ENCODE data around the gene PNLIPRP3.
A peak's percentile ranks its signal among the peaks of the same experiment; 100 is the strongest.

PNLIPRP3 gene

GRCh38 chr10:116440330-116441030, 12.8 kb downstream of the PNLIPRP3 start:
- Histone ChIP-seq H3K79me2 (ENCODE audit: low read length) (no peaks in the 10 kb centered on the region), H3K36me3 (replicated peaks; ENCODE audit: insufficient read depth, low read length) (no peaks in the 10 kb centered on the region), H3K9me2 (replicated peaks; ENCODE audit: insufficient read depth, low read length) (no peaks in the 10 kb centered on the region), H3K4me1 (ENCODE audit: low read length) (no peaks in the 10 kb centered on the region), H2AFZ (ENCODE audit: low read length) (no peak overlapping the region), H3K4me3 (ENCODE audit: low read length) (no peak overlapping the region), H3K9ac (ENCODE audit: low read length) (no peak overlapping the region), H3K4me2 (ENCODE audit: low read depth, low read length) (no peak overlapping the region), H3K9me3 (replicated peaks; ENCODE audit: insufficient read depth, low read length) (no peaks in the 10 kb centered on the region), H4K20me1 (ENCODE audit: insufficient read depth, low read length) (no peaks in the 10 kb centered on the region), H3K27me3 (replicated peaks; ENCODE audit: insufficient read depth, low read length) (no peaks in the 10 kb centered on the region), H3K27ac (ENCODE audit: low read length) (no peak overlapping the region), H3F3A (ENCODE audit: insufficient read depth, low read length) (no peaks in the 10 kb centered on the region)
- DNase-seq = no peak
- TF ChIP-seq EZH2 (optimal IDR thresholded peaks at IDR 0.05; ENCODE audit: low read depth, low read length) = no peak
- TF ChIP-seq, protein P1, sequence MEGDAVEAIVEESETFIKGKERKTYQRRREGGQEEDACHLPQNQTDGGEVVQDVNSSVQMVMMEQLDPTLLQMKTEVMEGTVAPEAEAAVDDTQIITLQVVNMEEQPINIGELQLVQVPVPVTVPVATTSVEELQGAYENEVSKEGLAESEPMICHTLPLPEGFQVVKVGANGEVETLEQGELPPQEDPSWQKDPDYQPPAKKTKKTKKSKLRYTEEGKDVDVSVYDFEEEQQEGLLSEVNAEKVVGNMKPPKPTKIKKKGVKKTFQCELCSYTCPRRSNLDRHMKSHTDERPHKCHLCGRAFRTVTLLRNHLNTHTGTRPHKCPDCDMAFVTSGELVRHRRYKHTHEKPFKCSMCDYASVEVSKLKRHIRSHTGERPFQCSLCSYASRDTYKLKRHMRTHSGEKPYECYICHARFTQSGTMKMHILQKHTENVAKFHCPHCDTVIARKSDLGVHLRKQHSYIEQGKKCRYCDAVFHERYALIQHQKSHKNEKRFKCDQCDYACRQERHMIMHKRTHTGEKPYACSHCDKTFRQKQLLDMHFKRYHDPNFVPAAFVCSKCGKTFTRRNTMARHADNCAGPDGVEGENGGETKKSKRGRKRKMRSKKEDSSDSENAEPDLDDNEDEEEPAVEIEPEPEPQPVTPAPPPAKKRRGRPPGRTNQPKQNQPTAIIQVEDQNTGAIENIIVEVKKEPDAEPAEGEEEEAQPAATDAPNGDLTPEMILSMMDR (IDR thresholded peaks at IDR 0.05; ENCODE audit: low read length) = no peak

- H3K4me2 ChIP-seq (ENCODE audit: low read depth, low read length) = no peak overlapping the region
- no peak overlapping the region for H2AFZ ChIP-seq (ENCODE audit: low read length)
- no peaks in the 10 kb centered on the region for H3K36me3 ChIP-seq (replicated peaks; ENCODE audit: insufficient read depth, low read length)
- H3K9me3 ChIP-seq (replicated peaks; ENCODE audit: insufficient read depth, low read length) = no peaks in the 10 kb centered on the region
- H3K27me3 ChIP-seq (replicated peaks; ENCODE audit: insufficient read depth, low read length) = no peaks in the 10 kb centered on the region
- H4K20me1 ChIP-seq (ENCODE audit: insufficient read depth, low read length) = no peaks in the 10 kb centered on the region
- H3K4me1 ChIP-seq (ENCODE audit: low read length) = no peaks in the 10 kb centered on the region
- no peaks in the 10 kb centered on the region for H3K79me2 ChIP-seq (ENCODE audit: low read length)
- TF ChIP-seq, protein P1 (IDR thresholded peaks at IDR 0.05; ENCODE audit: low read length) = peak; percentile 88
- TF ChIP-seq EZH2 (optimal IDR thresholded peaks at IDR 0.05; ENCODE audit: low read depth, low read length) = no peak
- TF ChIP-seq EZH2phosphoT487 (IDR thresholded peaks at IDR 0.05; ENCODE audit: low read length) = no peak
- no peak overlapping the region for H3K4me3 ChIP-seq (ENCODE audit: low read length)
- H3K9me2 ChIP-seq (replicated peaks; ENCODE audit: insufficient read depth, low read length) = no peaks in the 10 kb centered on the region
- peak; percentile 33 for DNase-seq
- no peaks in the 10 kb centered on the region for H3F3A ChIP-seq (ENCODE audit: insufficient read depth, low read length)
- H3K27ac ChIP-seq (ENCODE audit: low read length) = no peak overlapping the region
- no peak overlapping the region for H3K9ac ChIP-seq (ENCODE audit: low read length)
These were observed 17.0 kb downstream of the PNLIPRP3 start for GRCh38 chr10:116444527-116445142.

DNA sequence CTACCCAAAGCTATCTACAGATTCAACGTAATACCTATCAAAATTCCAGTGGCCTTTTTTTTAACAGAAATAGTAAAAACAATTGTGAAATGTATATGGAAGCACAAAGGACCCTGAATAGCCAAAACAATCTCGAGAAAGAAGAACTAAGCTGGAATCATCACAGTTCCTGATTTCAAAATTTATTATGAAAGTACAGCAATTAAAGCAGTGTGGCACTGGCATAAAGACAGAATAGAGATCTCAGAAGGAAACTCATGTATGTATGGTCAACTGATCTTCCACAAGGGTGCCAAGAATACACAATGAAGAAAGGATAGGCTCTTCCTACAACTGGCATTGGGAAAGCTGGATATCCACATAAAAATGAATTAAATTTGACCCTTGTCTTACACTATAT, 23.2 kb downstream of the PNLIPRP3 start:
- H3K4me2 ChIP-seq (ENCODE audit: low read depth, low read length) = no peak overlapping the region
- H3K9me3 ChIP-seq (replicated peaks; ENCODE audit: insufficient read depth, low read length) = no peaks in the 10 kb centered on the region

More for the DNA sequence above, 23.2 kb downstream of the PNLIPRP3 start:
- H3K27ac ChIP-seq (ENCODE audit: low read length) = no peak overlapping the region
- H3K9ac ChIP-seq (ENCODE audit: low read length) = no peak overlapping the region
- no peaks in the 10 kb centered on the region for H3F3A ChIP-seq (ENCODE audit: insufficient read depth, low read length)
- H3K36me3 ChIP-seq (replicated peaks; ENCODE audit: insufficient read depth, low read length) = no peaks in the 10 kb centered on the region
- H2AFZ ChIP-seq (ENCODE audit: low read length) = no peak overlapping the region
- TF ChIP-seq, protein P1 (IDR thresholded peaks at IDR 0.05; ENCODE audit: low read length) = no peak
- H3K4me3 ChIP-seq (ENCODE audit: low read length) = no peak overlapping the region
- H3K27me3 ChIP-seq (replicated peaks; ENCODE audit: insufficient read depth, low read length) = no peaks in the 10 kb centered on the region
- DNase-seq = no peak
- H3K79me2 ChIP-seq (ENCODE audit: low read length) = no peaks in the 10 kb centered on the region
- H3K4me1 ChIP-seq (ENCODE audit: low read length) = no peaks in the 10 kb centered on the region
- H4K20me1 ChIP-seq (ENCODE audit: insufficient read depth, low read length) = no peaks in the 10 kb centered on the region
- H3K9me2 ChIP-seq (replicated peaks; ENCODE audit: insufficient read depth, low read length) = no peaks in the 10 kb centered on the region
